GM12878 (cell line): Measurements from ENCODE around the gene SPHK1. TPM values are rescaled to one million over a fixed set of nuclear protein-coding genes. Genes with fewer than 3 reads are reported as not detected.
A peak's percentile ranks its signal among the peaks of the same experiment; 100 is the strongest.

Experiments used
- EED ChIP-seq: sonication (generic); IDR thresholded peaks from 2 replicates; pipeline ENCODE4 v1.6.1; 2016; ENCODE audit warnings: antibody characterized with exemption, low read depth
- EGR1 ChIP-seq, 2 experiments: IDR thresholded peaks; 1 replicate in 1 of 2; 2 replicates in 1 of 2; pipeline ENCODE4 v1.6.1; 2011 to 2012; ENCODE audit warnings: low read depth in 2 of 2, low read length in 2 of 2, borderline replicate concordance in 1 of 2, mild to moderate bottlenecking in 1 of 2, moderate library complexity in 1 of 2
- GABPA ChIP-seq: IDR thresholded peaks from 2 replicates; pipeline ENCODE4 v1.6.1; 2014; ENCODE audit warnings: antibody characterized with exemption, low read depth, mild to moderate bottlenecking, inconsistent platforms
- GATAD2B ChIP-seq: fragments of 450-650 bp; conservative IDR thresholded peaks from 2 replicates; pipeline ENCODE4 v1.6.1; 2017; ENCODE audit warnings: low read depth, mild to moderate bottlenecking, moderate library complexity
- HSF1 ChIP-seq: fragments of 150-350 bp; IDR thresholded peaks from 2 replicates; pipeline ENCODE4 v1.6.1; 2014; ENCODE audit warnings: mild to moderate bottlenecking, low read depth, low read length
- MYC ChIP-seq: IDR thresholded peaks from 2 replicates; pipeline ENCODE4 v1.6.1; 2011; ENCODE audit warnings: mild to moderate bottlenecking, low read length, moderate library complexity, inconsistent platforms; ENCODE audit not compliant: insufficient read depth, insufficient replicate concordance, insufficient read length, severe bottlenecking
- NFXL1 ChIP-seq: fragments of 450-650 bp; IDR thresholded peaks from 2 replicates; pipeline ENCODE4 v1.6.1; 2017; ENCODE audit warnings: antibody characterized with exemption, mild to moderate bottlenecking, borderline replicate concordance
- PAX8 ChIP-seq: fragments of 450-650 bp; IDR thresholded peaks from 2 replicates; pipeline ENCODE4 v1.6.1; 2017; ENCODE audit warnings: mild to moderate bottlenecking, moderate library complexity
- POLR2AphosphoS2 ChIP-seq: IDR thresholded peaks from 2 replicates; pipeline ENCODE4 v1.6.1; 2011; ENCODE audit warnings: low read depth, mild to moderate bottlenecking, low read length, improper control_type of control experiment, moderate library complexity
- RAD51 ChIP-seq: fragments of 450-650 bp; IDR thresholded peaks from 2 replicates; pipeline ENCODE4 v1.6.1; 2016; ENCODE audit warnings: moderate library complexity, mild to moderate bottlenecking, inconsistent platforms
- RELA ChIP-seq: fragments of 450-650 bp; IDR thresholded peaks from 2 replicates; pipeline ENCODE4 v1.8.0; 2014; ENCODE audit warnings: borderline replicate concordance; ENCODE audit not compliant: partially characterized antibody
- RUNX3 ChIP-seq: IDR thresholded peaks from 2 replicates; pipeline ENCODE4 v1.6.1; 2012; ENCODE audit warnings: low read length, inconsistent platforms
- SMAD5 ChIP-seq: IDR thresholded peaks from 2 replicates; pipeline ENCODE4 v1.6.1; 2016; ENCODE audit warnings: antibody characterized with exemption, low read depth
- SUZ12 ChIP-seq: fragments of 200-600 bp; sonication (generic); IDR thresholded peaks from one replicate; pipeline ENCODE4 v1.6.1; 2018; ENCODE audit warnings: antibody characterized with exemption, mild to moderate bottlenecking; ENCODE audit not compliant: unreplicated experiment
- TBL1XR1 ChIP-seq: IDR thresholded peaks from 2 replicates; pipeline ENCODE4 v1.6.1; 2012; ENCODE audit warnings: low read depth, low read length, improper control_type of control experiment
- TCF3 ChIP-seq: IDR thresholded peaks from 2 replicates; pipeline ENCODE4 v1.6.1; 2012; ENCODE audit warnings: low read depth, mild to moderate bottlenecking, low read length, borderline replicate concordance; ENCODE audit not compliant: insufficient read depth
- WRNIP1 ChIP-seq: IDR thresholded peaks from 2 replicates; pipeline ENCODE4 v1.6.1; 2011; ENCODE audit warnings: low read depth, low read length, improper control_type of control experiment, borderline replicate concordance
- ZNF687 ChIP-seq: fragments of 450-650 bp; IDR thresholded peaks from 2 replicates; pipeline ENCODE4 v1.6.1; 2017; ENCODE audit warnings: mild to moderate bottlenecking, moderate library complexity
- polyA plus RNA-seq, 11 experiments: library from polyadenylated mRNA; depleted of rRNA in 4 of 11; unstranded in 6 of 11; stranded (reverse) in 5 of 11; fragments of >200 nt; fragmentation: Nextera tagmentation in 4 of 11; fragmentation: Illumina TruSeq in 1 of 11; extraction: Ambion mirVana in 4 of 11; extraction: Trizol in 1 of 11; gene quantifications; 1 replicate in 1 of 11; 2 replicates in 10 of 11; pipeline versions ENCODE4 v1.2.1 to v1.2.3, GENCODE V29; 2011 to 2016; ENCODE audit warnings: inconsistent platforms in 2 of 11, missing spikeins in 2 of 11, low read depth in 1 of 11
- total RNA-seq, 4 experiments: library from RNA; depleted of rRNA in 3 of 4; stranded (reverse); fragments of >200 nt in 3 of 4; fragmentation: Illumina TruSeq in 1 of 4; extraction: Trizol in 1 of 4; gene quantifications; 2 replicates each; pipeline versions ENCODE4 v1.2.1 to v1.2.3, GENCODE V29; 2013 to 2021
- TF ChIP-seq, protein P1 (sequence below): fragments of 450-650 bp; formaldehyde crosslinking; IDR thresholded peaks from 2 replicates; pipeline ENCODE4 v1.5.0; 2022; ENCODE audit warnings: mild to moderate bottlenecking, missing genetic modification characterization

Gene SPHK1
- total and polyA plus RNA-seq, 10 of the 15 experiments (the other 5 are each of a cell fraction or from before 2014, with no cell fraction given), result 0.09 to 1.1 (median 0.36) TPM; not detected in 2

- TF ChIP-seq RUNX3, result peak; percentile 93
- TF ChIP-seq, protein P1, sequence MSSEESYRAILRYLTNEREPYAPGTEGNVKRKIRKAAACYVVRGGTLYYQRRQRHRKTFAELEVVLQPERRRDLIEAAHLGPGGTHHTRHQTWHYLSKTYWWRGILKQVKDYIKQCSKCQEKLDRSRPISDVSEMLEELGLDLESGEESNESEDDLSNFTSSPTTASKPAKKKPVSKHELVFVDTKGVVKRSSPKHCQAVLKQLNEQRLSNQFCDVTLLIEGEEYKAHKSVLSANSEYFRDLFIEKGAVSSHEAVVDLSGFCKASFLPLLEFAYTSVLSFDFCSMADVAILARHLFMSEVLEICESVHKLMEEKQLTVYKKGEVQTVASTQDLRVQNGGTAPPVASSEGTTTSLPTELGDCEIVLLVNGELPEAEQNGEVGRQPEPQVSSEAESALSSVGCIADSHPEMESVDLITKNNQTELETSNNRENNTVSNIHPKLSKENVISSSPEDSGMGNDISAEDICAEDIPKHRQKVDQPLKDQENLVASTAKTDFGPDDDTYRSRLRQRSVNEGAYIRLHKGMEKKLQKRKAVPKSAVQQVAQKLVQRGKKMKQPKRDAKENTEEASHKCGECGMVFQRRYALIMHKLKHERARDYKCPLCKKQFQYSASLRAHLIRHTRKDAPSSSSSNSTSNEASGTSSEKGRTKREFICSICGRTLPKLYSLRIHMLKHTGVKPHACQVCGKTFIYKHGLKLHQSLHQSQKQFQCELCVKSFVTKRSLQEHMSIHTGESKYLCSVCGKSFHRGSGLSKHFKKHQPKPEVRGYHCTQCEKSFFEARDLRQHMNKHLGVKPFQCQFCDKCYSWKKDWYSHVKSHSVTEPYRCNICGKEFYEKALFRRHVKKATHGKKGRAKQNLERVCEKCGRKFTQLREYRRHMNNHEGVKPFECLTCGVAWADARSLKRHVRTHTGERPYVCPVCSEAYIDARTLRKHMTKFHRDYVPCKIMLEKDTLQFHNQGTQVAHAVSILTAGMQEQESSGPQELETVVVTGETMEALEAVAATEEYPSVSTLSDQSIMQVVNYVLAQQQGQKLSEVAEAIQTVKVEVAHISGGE, result no peak
- TF ChIP-seq EGR1 (IDR thresholded peaks at IDR 0.05; ENCODE audit: borderline replicate concordance in 1 of 2, low read depth in 2 of 2, low read length in 2 of 2), result peak in 1 of 2 experiments; percentile 87; a peak in 2 of 3 replicates
- 0 out of 2 replicates have a peak, but pooled peaks have one; percentile 58 for TF ChIP-seq TBL1XR1
- TF ChIP-seq EED, result no peak; the same call in 1 of the 2 replicates
- no peak; the same call in 1 of the 2 replicates for TF ChIP-seq GATAD2B
- TF ChIP-seq ZNF687, result peak; percentile 63; the same call in 1 of the 2 replicates
- no peak for TF ChIP-seq HSF1
- no peak for TF ChIP-seq PAX8
- TF ChIP-seq NFXL1, result no peak
- TF ChIP-seq TCF3, result 0 out of 2 replicates have a peak, but pooled peaks have one; percentile 29
- peak; percentile 32 for TF ChIP-seq MYC
- no peak for TF ChIP-seq GABPA
- TF ChIP-seq POLR2AphosphoS2, result peak; percentile 45; the same call in 1 of the 2 replicates
- TF ChIP-seq WRNIP1, result 0 out of 2 replicates have a peak, but pooled peaks have one; percentile 13
- TF ChIP-seq RELA, result peak; percentile 85
- 0 out of 2 replicates have a peak, but pooled peaks have one; percentile 70 for TF ChIP-seq SMAD5
- 0 out of 2 replicates have a peak, but pooled peaks have one; percentile 25 for TF ChIP-seq RAD51
- no peak for TF ChIP-seq SUZ12
These were observed 30.7 kb upstream of the SPHK1 start, which contains the start of gene PRPSAP1 (continued) for GRCh38 chr17:76353599-76354316.
